Measurements from ENCODE around the gene GTF2B. TPM values are rescaled to one million over a fixed set of nuclear protein-coding genes. Genes with fewer than 3 reads are reported as not detected.
A peak's percentile ranks its signal among the peaks of the same experiment; 100 is the strongest.
"Not testable (repeated sequence)": the region's sequence is repeated elsewhere in the genome, so short reads cannot be mapped to it uniquely, and the experiment has no call there.

GTF2B gene
- total and polyA plus RNA-seq, 9 donors = 23.2 to 38.7 (median 25.5) TPM

DNA sequence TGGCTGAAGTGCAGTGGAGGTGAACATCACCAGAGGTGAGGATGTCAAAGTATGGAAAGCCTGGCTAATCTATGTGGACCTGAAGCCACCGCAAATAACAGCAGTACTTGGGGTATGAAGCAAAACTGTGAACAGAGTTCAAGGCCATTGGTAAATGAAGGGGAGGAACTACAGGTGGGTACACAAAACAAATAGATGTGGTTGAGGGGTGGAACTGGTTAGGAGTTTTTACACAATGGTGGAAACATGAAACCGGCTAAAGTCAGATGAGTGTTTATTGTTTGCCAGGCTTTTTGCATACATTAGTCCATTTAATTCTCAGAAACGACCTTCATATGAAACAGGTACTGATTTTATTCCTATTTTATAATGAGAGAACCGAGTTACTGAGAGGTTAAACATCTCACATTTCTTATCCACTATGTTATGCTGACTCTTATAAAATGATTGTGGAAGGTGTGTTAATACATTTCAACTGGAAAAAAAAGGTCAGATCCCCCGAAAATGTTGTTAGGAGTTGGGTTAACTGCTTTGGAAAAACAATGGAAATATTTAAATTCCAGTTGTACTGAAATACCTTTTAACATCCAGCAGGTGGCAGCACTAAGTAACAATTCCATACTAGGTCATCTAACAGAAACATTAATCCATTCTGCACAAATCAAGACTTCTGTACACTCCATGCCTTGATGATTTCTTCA is 44.3 kb upstream of the GTF2B start:
- H3K9me3 ChIP-seq = no peaks in the 10 kb centered on the region
- intact Hi-C loops (cut with DNase I) = no loop called here
- no peaks in the 10 kb centered on the region for H3K4me1 ChIP-seq (ENCODE audit: insufficient read depth)
- no peak overlapping the region for H3K27ac ChIP-seq
- H3K36me3 ChIP-seq = peaks cover 2% of the 10 kb centered on the region
- no peak for TF ChIP-seq POLR2A (IDR thresholded peaks at IDR 0.05)
- TF ChIP-seq, protein P1, sequence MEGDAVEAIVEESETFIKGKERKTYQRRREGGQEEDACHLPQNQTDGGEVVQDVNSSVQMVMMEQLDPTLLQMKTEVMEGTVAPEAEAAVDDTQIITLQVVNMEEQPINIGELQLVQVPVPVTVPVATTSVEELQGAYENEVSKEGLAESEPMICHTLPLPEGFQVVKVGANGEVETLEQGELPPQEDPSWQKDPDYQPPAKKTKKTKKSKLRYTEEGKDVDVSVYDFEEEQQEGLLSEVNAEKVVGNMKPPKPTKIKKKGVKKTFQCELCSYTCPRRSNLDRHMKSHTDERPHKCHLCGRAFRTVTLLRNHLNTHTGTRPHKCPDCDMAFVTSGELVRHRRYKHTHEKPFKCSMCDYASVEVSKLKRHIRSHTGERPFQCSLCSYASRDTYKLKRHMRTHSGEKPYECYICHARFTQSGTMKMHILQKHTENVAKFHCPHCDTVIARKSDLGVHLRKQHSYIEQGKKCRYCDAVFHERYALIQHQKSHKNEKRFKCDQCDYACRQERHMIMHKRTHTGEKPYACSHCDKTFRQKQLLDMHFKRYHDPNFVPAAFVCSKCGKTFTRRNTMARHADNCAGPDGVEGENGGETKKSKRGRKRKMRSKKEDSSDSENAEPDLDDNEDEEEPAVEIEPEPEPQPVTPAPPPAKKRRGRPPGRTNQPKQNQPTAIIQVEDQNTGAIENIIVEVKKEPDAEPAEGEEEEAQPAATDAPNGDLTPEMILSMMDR (IDR thresholded peaks at IDR 0.05) = peak; percentile 29 to 53 (median 44)
- no peak for DNase-seq
- no peak overlapping the region for H3K4me3 ChIP-seq
- 53 to 65% (median 62%) methylated on average over 5 of the region's 5 CpGs for WGBS, 3 donors
- no peaks in the 10 kb centered on the region for H3K27me3 ChIP-seq

DNA sequence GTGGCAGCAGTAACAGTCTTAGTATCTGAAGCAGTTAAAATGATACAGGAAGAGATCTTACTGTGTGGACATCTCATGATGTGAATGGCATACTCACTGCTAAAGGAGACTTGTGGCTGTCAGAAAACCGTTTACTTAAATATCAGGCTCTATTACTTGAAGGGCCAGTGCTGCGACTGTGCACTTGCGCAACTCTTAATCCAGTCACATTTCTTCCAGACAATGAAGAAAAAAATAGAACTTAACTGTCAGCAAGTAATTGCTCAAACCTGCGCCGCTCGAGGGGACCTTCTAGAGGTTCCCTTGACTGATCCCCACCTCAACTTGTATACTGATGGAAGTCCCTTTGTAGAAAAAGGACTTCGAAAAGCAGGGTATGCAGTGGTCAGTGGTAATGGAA is 38.8 kb upstream of the GTF2B start:
- DNase-seq; H3K9me3 ChIP-seq; H3K27ac ChIP-seq; intact Hi-C loops (cut with DNase I); H3K4me1 ChIP-seq (ENCODE audit: insufficient read depth); H3K27me3 ChIP-seq; H3K36me3 ChIP-seq; H3K4me3 ChIP-seq: not testable (repeated sequence)
- 93 to 97% (median 94%) methylated on average over 7 of the region's 7 CpGs for WGBS, 3 donors

DNA sequence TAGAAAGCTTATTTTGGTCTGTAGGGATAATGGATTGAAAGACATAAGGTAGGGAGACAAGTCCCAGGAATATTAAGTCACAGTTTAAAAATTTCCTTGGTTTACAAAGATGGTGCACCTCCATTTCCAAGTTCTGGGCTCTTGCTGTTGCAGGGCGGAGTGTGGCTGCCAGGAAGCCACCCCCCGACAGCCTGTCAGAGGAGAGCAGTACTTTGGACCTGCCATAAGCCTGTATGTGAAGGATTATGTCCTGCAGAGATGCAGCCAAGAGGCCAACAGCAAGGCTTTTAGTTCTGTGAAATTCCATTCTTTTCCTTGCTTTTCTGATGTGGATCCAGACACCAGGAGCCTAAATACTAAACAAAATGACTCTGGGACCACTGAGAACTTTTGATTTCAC is 31.9 kb upstream of the GTF2B start:
- H3K36me3 ChIP-seq = no peaks in the 10 kb centered on the region

DNA sequence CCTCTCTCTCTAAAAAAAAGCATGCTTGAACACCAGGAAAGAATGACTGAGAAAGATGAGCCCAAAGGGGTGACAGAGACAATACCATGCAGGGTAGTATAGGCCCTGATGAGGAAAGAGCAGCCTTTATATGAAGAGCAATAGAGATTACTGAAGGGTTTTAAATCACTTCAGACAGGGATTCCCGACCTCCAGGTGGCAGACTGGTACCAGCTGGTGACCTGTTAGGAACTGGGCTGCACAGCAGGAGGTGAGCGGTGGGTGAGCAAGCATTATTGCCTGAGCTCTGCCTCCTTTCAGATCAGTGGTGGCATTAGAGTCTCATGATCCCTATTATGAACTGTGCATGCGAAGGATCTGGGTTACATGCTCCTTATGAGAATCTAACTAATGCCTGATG is 30.8 kb upstream of the GTF2B start:
- Histone ChIP-seq H3K9me3 (peaks cover 0 to 6% of the 10 kb centered on the region in 2 donors), H3K27me3 (no peaks in the 10 kb centered on the region), H3K27ac (no peak overlapping the region), H3K36me3 (no peaks in the 10 kb centered on the region), H3K4me1 (ENCODE audit: insufficient read depth) (no peaks in the 10 kb centered on the region), H3K4me3 (no peak overlapping the region)
- no peak for DNase-seq
- 81 to 93% (median 82%) methylated on average over 3 of the region's 3 CpGs for WGBS, 3 donors
- TF ChIP-seq, protein P1 (IDR thresholded peaks at IDR 0.05) = no peak
- TF ChIP-seq POLR2A (IDR thresholded peaks at IDR 0.05) = no peak
- TF ChIP-seq EP300 (IDR thresholded peaks at IDR 0.05) = no peak
- intact Hi-C loops (cut with DNase I) = no loop called here

More for the DNA sequence above, 31.9 kb upstream of the GTF2B start:
- DNase-seq = no peak
- whole genome bisulfite sequencing, 3 donors = 97 to 100% (median 98%) methylated on average over 2 of the region's 2 CpGs
- Histone ChIP-seq H3K9me3 (no peaks in the 10 kb centered on the region), H3K27ac (no peak overlapping the region), H3K4me3 (no peak overlapping the region), H3K27me3 (no peaks in the 10 kb centered on the region), H3K4me1 (ENCODE audit: insufficient read depth) (no peaks in the 10 kb centered on the region)
- intact Hi-C loops (cut with DNase I) = no loop called here
- no peak for TF ChIP-seq POLR2A (IDR thresholded peaks at IDR 0.05)
- TF ChIP-seq, protein P1 (IDR thresholded peaks at IDR 0.05) = no peak
- TF ChIP-seq EP300 (IDR thresholded peaks at IDR 0.05) = no peak

DNA sequence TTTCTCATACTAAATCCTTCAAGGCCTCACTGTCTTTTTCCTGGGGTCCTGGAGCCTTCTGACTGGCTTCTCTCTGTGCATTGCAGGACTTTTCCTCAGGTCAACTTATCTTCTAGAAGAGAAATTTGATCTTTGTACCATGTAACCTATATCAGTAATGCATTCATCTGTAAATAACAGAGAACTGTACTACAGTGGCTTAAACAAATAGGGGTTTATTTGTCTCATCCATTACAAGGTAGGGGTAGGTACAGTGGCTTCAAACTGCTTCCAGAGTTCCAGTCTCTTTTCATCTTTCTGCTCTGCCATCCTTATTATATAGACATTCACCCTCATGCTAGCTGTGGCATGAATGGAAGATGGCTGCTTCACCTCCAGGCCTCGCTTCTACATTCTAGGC is 29.5 kb upstream of the GTF2B start:
- Histone ChIP-seq H3K27me3 (no peaks in the 10 kb centered on the region), H3K27ac (no peak overlapping the region), H3K4me1 (ENCODE audit: insufficient read depth) (no peaks in the 10 kb centered on the region), H3K9me3 (peaks cover 0 to 7% of the 10 kb centered on the region in 2 donors), H3K36me3 (no peaks in the 10 kb centered on the region), H3K4me3 (no peak overlapping the region)
- 97 to 98% (median 98%) methylated on average over 1 of the region's 1 CpG for WGBS, 3 donors
- no peak for DNase-seq
- intact Hi-C loops (cut with DNase I) = no loop called here
- no peak for TF ChIP-seq POLR2A (IDR thresholded peaks at IDR 0.05)
- TF ChIP-seq EP300 (IDR thresholded peaks at IDR 0.05) = no peak
- TF ChIP-seq, protein P1 (IDR thresholded peaks at IDR 0.05) = no peak

All from ovary (tissue), 9 donors.